ENCODE data around the gene CXXC5. TPM values are rescaled to one million over a fixed set of nuclear protein-coding genes. Genes with fewer than 3 reads are reported as not detected.

The CXXC5 gene
- polyA plus RNA-seq, 4 donors, result 212 to 238 (median 220) TPM

Other genes starting within 250 kb of the CXXC5 start
- gene SPATA24, start 244.3 kb upstream of the CXXC5 start, polyA plus RNA-seq (ENCODE audit: insufficient read length in 4 of 4), result 10 to 100 TPM; 13.1 to 17.1 (median 14.0) TPM
- gene DNAJC18, start 208.8 kb upstream of the CXXC5 start, polyA plus RNA-seq (ENCODE audit: insufficient read length in 4 of 4), result 10 to 100 TPM; 21.5 to 29.7 (median 28.3) TPM
- gene ECSCR, start 185.6 kb upstream of the CXXC5 start, polyA plus RNA-seq (ENCODE audit: insufficient read length in 4 of 4), result 10 to 100 TPM; 20.3 to 30.4 (median 23.9) TPM
- under 1 TPM in 1 of 4 donors, not detected in 3; 0.03 TPM for gene SMIM33, start 177.3 kb upstream of the CXXC5 start, polyA plus RNA-seq (ENCODE audit: insufficient read length in 4 of 4)
- gene STING1, start 165.6 kb upstream of the CXXC5 start, polyA plus RNA-seq (ENCODE audit: insufficient read length in 4 of 4), result 10 to 100 TPM; 29.7 to 37.1 (median 34.6) TPM
- gene UBE2D2, start 87.0 kb upstream of the CXXC5 start, polyA plus RNA-seq (ENCODE audit: insufficient read length in 4 of 4), result 100 to 1,000 TPM; 140 to 182 (median 155) TPM
- 1 to 10 TPM; 1.7 to 2.8 (median 2.0) TPM for gene PSD2, start 147.5 kb downstream of the CXXC5 start, polyA plus RNA-seq (ENCODE audit: insufficient read length in 4 of 4)